GM12878 (cell line): Measurements from ENCODE around the gene FBXL22. TPM values are rescaled to one million over a fixed set of nuclear protein-coding genes. Genes with fewer than 3 reads are reported as not detected.
A peak's percentile ranks its signal among the peaks of the same experiment; 100 is the strongest.

Experiments
- ATAC-seq: fragments of 200-7000 bp; cut with Tn5 transposase; 3 replicates; pipeline ENCODE4 v1.9.1; 2020; ENCODE audit warnings: mild to moderate bottlenecking, moderate library complexity
- BruUV-seq: library from RNA; stranded (reverse); fragments of 400-500 nt; replicated peaks from 2 replicates; lab custom pipeline; 2021; lab: Mats Ljungman, UMichigan
- CTCF ChIA-PET: fragments of 300-600 bp; sonication (Branson Sonifier 250); formaldehyde crosslinking; extraction: SDS; loops from one replicate; lab custom pipeline; 2021; ENCODE audit warnings: inconsistent platforms; lab: Yijun Ruan, JAX
- POLR2A ChIA-PET: fragments of 350-600 bp; formaldehyde crosslinking; extraction: SDS; loops from one replicate; lab custom pipeline; 2021; ENCODE audit warnings: inconsistent platforms; lab: Charles Lee
- RAD21 ChIA-PET: fragments of 300-600 bp; sonication (Branson Sonifier 250); formaldehyde crosslinking; loops from one replicate; lab custom pipeline; 2023; ENCODE audit warnings: antibody characterized with exemption; ENCODE audit not compliant: unreplicated experiment; lab: Charles Lee
- SMC1A ChIA-PET: fragments of 300-600 bp; sonication (Branson Sonifier 250); formaldehyde crosslinking; loops from one replicate; lab custom pipeline; 2023; ENCODE audit not compliant: unreplicated experiment, uncharacterized antibody; lab: Charles Lee
- DNase-seq: peaks from one replicate; pipeline ENCODE4 v3.0.0-alpha.2; 2011; ENCODE audit warnings: low read depth, low spot score
- FAIRE-seq: peaks from 3 replicates; lab custom pipeline; 2011; peaks lifted over from hg19 to GRCh38; lab: Jason Lieb, UNC
- H2AFZ ChIP-seq: 2 replicates; pipeline ENCODE4 v1.6.0; 2011; ENCODE audit warnings: low read depth, low read length, control low read depth; ENCODE audit not compliant: control insufficient read depth
- H3K27ac ChIP-seq: 2 replicates; pipeline ENCODE4 v1.5.1; 2011; ENCODE audit warnings: control low read depth; ENCODE audit not compliant: control insufficient read depth, insufficient read depth
- H3K27me3 ChIP-seq, 2 experiments: replicated peaks in 1 of 2; 2 replicates each; pipeline versions ENCODE4 v1.6.0 to v1.6.1; 2011; ENCODE audit warnings: low read length in 1 of 2; ENCODE audit not compliant: control insufficient read depth in 2 of 2, insufficient read depth in 2 of 2
- H3K36me3 ChIP-seq, 2 experiments: 2 replicates each; pipeline ENCODE4 v1.5.1; 2011; ENCODE audit warnings: low read length in 1 of 2; ENCODE audit not compliant: control insufficient read depth in 2 of 2, insufficient read depth in 2 of 2
- H3K4me1 ChIP-seq: 2 replicates; pipeline ENCODE4 v1.6.1; 2011; ENCODE audit warnings: mild to moderate bottlenecking, low read length, moderate library complexity, mixed read lengths; ENCODE audit not compliant: control insufficient read depth, insufficient read depth
- H3K4me2 ChIP-seq: 2 replicates; pipeline ENCODE4 v1.6.0; 2011; ENCODE audit warnings: control low read depth; ENCODE audit not compliant: control insufficient read depth, insufficient read depth
- H3K4me3 ChIP-seq: fragments of 200-600 bp; sonication (generic); 2 replicates; pipeline ENCODE4 v1.5.1; 2016
- H3K79me2 ChIP-seq: 2 replicates; pipeline ENCODE4 v1.6.0; 2011; ENCODE audit warnings: low read length; ENCODE audit not compliant: control insufficient read depth, insufficient read depth
- H3K9ac ChIP-seq: 2 replicates; pipeline ENCODE4 v1.8.0; 2011; ENCODE audit warnings: low read length, control low read depth, mixed read lengths; ENCODE audit not compliant: control insufficient read depth, insufficient read depth
- H3K9me3 ChIP-seq: replicated peaks from 3 replicates; pipeline ENCODE4 v1.5.1; 2011; ENCODE audit warnings: mild to moderate bottlenecking, low read length; ENCODE audit not compliant: control insufficient read depth, insufficient read depth
- H4K20me1 ChIP-seq: 2 replicates; pipeline ENCODE4 v1.6.0; 2011; ENCODE audit not compliant: control insufficient read depth, insufficient read depth
- BACH1 ChIP-seq: fragments of 450-650 bp; IDR thresholded peaks from 2 replicates; pipeline ENCODE4 v1.6.1; 2017; ENCODE audit warnings: mild to moderate bottlenecking, borderline replicate concordance
- CBFB ChIP-seq: IDR thresholded peaks from 2 replicates; pipeline ENCODE4 v1.6.1; 2016; ENCODE audit warnings: antibody characterized with exemption, low read depth
- CBX3 ChIP-seq: fragments of 200-600 bp; sonication (generic); IDR thresholded peaks from 2 replicates; pipeline ENCODE4 v1.6.1; 2016; ENCODE audit warnings: low read depth, borderline replicate concordance
- E2F8 ChIP-seq: fragments of 450-650 bp; IDR thresholded peaks from 2 replicates; pipeline ENCODE4 v1.6.1; 2018; ENCODE audit warnings: mild to moderate bottlenecking, low read depth, moderate library complexity; ENCODE audit not compliant: partially characterized antibody
- EZH2 ChIP-seq: IDR thresholded peaks from 2 replicates; pipeline ENCODE4 v1.6.1; 2012; ENCODE audit warnings: low read depth, mild to moderate bottlenecking, control low read depth, inconsistent platforms, low read length, borderline replicate concordance; ENCODE audit not compliant: control insufficient read depth
- MEF2A ChIP-seq: IDR thresholded peaks from 2 replicates; pipeline ENCODE4 v1.6.1; 2011; ENCODE audit warnings: low read depth, mild to moderate bottlenecking, low read length, moderate library complexity; ENCODE audit not compliant: insufficient read depth
- MYB ChIP-seq: fragments of 150-350 bp; IDR thresholded peaks from 2 replicates; pipeline ENCODE4 v1.6.1; 2014; ENCODE audit warnings: mild to moderate bottlenecking, low read depth, low read length, borderline replicate concordance
- NRF1 ChIP-seq: conservative IDR thresholded peaks from 2 replicates; pipeline ENCODE4 v1.6.1; 2011; ENCODE audit warnings: mild to moderate bottlenecking, low read depth, low read length, improper control_type of control experiment
- POU2F2 ChIP-seq: IDR thresholded peaks from 3 replicates; pipeline ENCODE4 v1.6.1; 2011; ENCODE audit warnings: low read depth, mild to moderate bottlenecking, low read length, borderline replicate concordance
- SRF ChIP-seq, 2 experiments: IDR thresholded peaks; 2 replicates each; pipeline ENCODE4 v1.6.1; 2011; ENCODE audit warnings: low read depth in 2 of 2, low read length in 2 of 2, mild to moderate bottlenecking in 1 of 2, moderate library complexity in 1 of 2
- USF1 ChIP-seq: IDR thresholded peaks from 2 replicates; pipeline ENCODE4 v1.6.1; 2011; ENCODE audit warnings: borderline replicate concordance, low read depth, mild to moderate bottlenecking, moderate library complexity, mixed read lengths, low read length; ENCODE audit not compliant: insufficient read depth; ENCODE audit errors: extremely low read length
- ZNF24 ChIP-seq: fragments of 450-650 bp; IDR thresholded peaks from 2 replicates; pipeline ENCODE4 v1.6.1; 2017; ENCODE audit warnings: antibody characterized with exemption, mild to moderate bottlenecking
- WGBS: methylation state at CpG from one replicate; pipeline ENCODE4 v1.1.6; 2016; ENCODE audit warnings: low lambda C conversion rate; ENCODE audit not compliant: insufficient replicate concordance, insufficient coverage; ENCODE audit errors: missing lambda C conversion rate; 5-methylcytosine and 5-hydroxymethylcytosine counted together
- in situ Hi-C: fragments of 300-500 bp; cut with MboI; formaldehyde crosslinking; loops from 9 replicates; pipeline ENCODE4 v1.14.3; 2018; ENCODE audit warnings: mixed read lengths
- intact Hi-C: fragments of 100-400 bp; cut with micrococcal nuclease; formaldehyde crosslinking; loops from one replicate; pipeline ENCODE4 v1.14.2; 2022; ENCODE audit not compliant: unreplicated experiment
- polyA plus RNA-seq, 11 experiments: library from polyadenylated mRNA; depleted of rRNA in 4 of 11; unstranded in 6 of 11; stranded (reverse) in 5 of 11; fragments of >200 nt; fragmentation: Nextera tagmentation in 4 of 11; fragmentation: Illumina TruSeq in 1 of 11; extraction: Ambion mirVana in 4 of 11; extraction: Trizol in 1 of 11; gene quantifications; 1 replicate in 1 of 11; 2 replicates in 10 of 11; pipeline versions ENCODE4 v1.2.1 to v1.2.3, GENCODE V29; 2011 to 2016; ENCODE audit warnings: inconsistent platforms in 2 of 11, missing spikeins in 2 of 11, low read depth in 1 of 11
- total RNA-seq, 4 experiments: library from RNA; depleted of rRNA in 3 of 4; stranded (reverse); fragments of >200 nt in 3 of 4; fragmentation: Illumina TruSeq in 1 of 4; extraction: Trizol in 1 of 4; gene quantifications; 2 replicates each; pipeline versions ENCODE4 v1.2.1 to v1.2.3, GENCODE V29; 2013 to 2021

Gene FBXL22
- total and polyA plus RNA-seq, 10 of the 15 experiments (the other 5 are each of a cell fraction or from before 2014, with no cell fraction given): 0.05 to 2.6 (median 0.52) TPM

- no peak overlapping the region for H3K4me2 ChIP-seq
- ChIA-PET SMC1A (interaction anchor here (0.9 to 4.2 kb wide), 12 partner anchors 14 to 457 kb away, joined by 3 to 42 read pairs (median 6); no protein-coding TSS in a partner anchor), POLR2A (no interaction called here), CTCF (interaction anchor here (1.0 to 7.4 kb wide), 13 partner anchors 9 to 456 kb away, joined by 3 to 87 read pairs (median 12); partner anchors contain the start of gene DAPK2), RAD21 (interaction anchor here (0.9 to 2.9 kb wide), 8 partner anchors 13 to 456 kb away, joined by 3 to 27 read pairs (median 10); no protein-coding TSS in a partner anchor)
- H3K27me3 ChIP-seq: no peaks in the 10 kb centered on the region
- ATAC-seq (no peak), FAIRE-seq (no peak), DNase-seq (no peak)
- no peak overlapping the region for H3K9ac ChIP-seq
- H3K4me1 ChIP-seq: peaks cover 16% of the 10 kb centered on the region
- in situ Hi-C loops (loop anchor here (5.0 kb wide), 1 partner anchor 456 kb away; no protein-coding TSS in a partner anchor), intact Hi-C loops (no loop called here)
- TF ChIP-seq MEF2A: no peak
- BruUV-seq: no TSS peak
- H3K36me3 ChIP-seq: peaks cover 15 to 34% of the 10 kb centered on the region in 2 experiments
- H4K20me1 ChIP-seq: no peaks in the 10 kb centered on the region
- H3K9me3 ChIP-seq: no peaks in the 10 kb centered on the region
- H3K79me2 ChIP-seq: no peaks in the 10 kb centered on the region
- no peak overlapping the region for H3K4me3 ChIP-seq
- peak overlapping the region; percentile 78; the same call in 1 of the 2 replicates for H3K27ac ChIP-seq
- H2AFZ ChIP-seq: no peak overlapping the region
- 77% methylated on average over 3 of the region's 3 CpGs for WGBS
Observed at GRCh38 chr15:63611177-63611576, 14.0 kb downstream of the FBXL22 start.

- Histone ChIP-seq H3K79me2 (no peaks in the 10 kb centered on the region), H3K4me3 (no peak overlapping the region), H3K27ac (no peak overlapping the region), H3K9ac (no peak overlapping the region), H3K36me3 (peaks cover 11 to 36% of the 10 kb centered on the region in 2 experiments), H3K9me3 (no peaks in the 10 kb centered on the region), H3K4me1 (peaks cover 16% of the 10 kb centered on the region), H3K4me2 (no peak overlapping the region), H3K27me3 (no peaks in the 10 kb centered on the region), H4K20me1 (no peaks in the 10 kb centered on the region), H2AFZ (no peak overlapping the region)
- intact Hi-C loops: no loop called here
- BruUV-seq: no TSS peak
- in situ Hi-C loops: loop anchor here (5.0 kb wide), 1 partner anchor 455 kb away; no protein-coding TSS in a partner anchor
- CTCF ChIA-PET: interaction anchor here (1.0 to 7.4 kb wide), 6 partner anchors 10 to 455 kb away, joined by 3 to 87 read pairs (median 9); no protein-coding TSS in a partner anchor
- ATAC-seq: no peak
- POLR2A ChIA-PET: no interaction called here
- FAIRE-seq: no peak
- RAD21 ChIA-PET: no interaction called here
- SMC1A ChIA-PET: interaction anchor here (0.7 to 4.2 kb wide), 5 partner anchors 12 to 510 kb away, joined by 3 to 42 read pairs (median 3); no protein-coding TSS in a partner anchor
- 97% methylated on average over 15 of the region's 15 CpGs for WGBS
- DNase-seq: no peak
- no peak for TF ChIP-seq MYB
- no peak for TF ChIP-seq NRF1
- no peak for TF ChIP-seq CBX3
- TF ChIP-seq CBFB: no peak
- TF ChIP-seq SRF (IDR thresholded peaks at IDR 0.05; ENCODE audit: low read depth in 2 of 2, low read length in 2 of 2): no peak
- no peak for TF ChIP-seq USF1
- TF ChIP-seq ZNF24: no peak
- TF ChIP-seq EZH2: no peak
- TF ChIP-seq E2F8: no peak
- TF ChIP-seq POU2F2: no peak
- no peak for TF ChIP-seq BACH1
Observed at GRCh38 chr15:63612300-63612699, 15.1 kb downstream of the FBXL22 start.
